Type B pancreatic cell (in vitro differentiated cells): Measurements from ENCODE around the gene FLAD1. TPM values are rescaled to one million over a fixed set of nuclear protein-coding genes. Genes with fewer than 3 reads are reported as not detected.

ENCODE experiments used
- DNase-seq: peaks from one replicate; pipeline ENCODE4 v3.0.0; 2021; ENCODE audit warnings: mixed read lengths; ENCODE audit not compliant: unreplicated experiment; ENCODE audit errors: extremely low spot score
- H3K27ac Mint-ChIP-seq: 2 replicates; pipeline ENCODE4 v1.8.0; 2021; ENCODE audit warnings: mild to moderate bottlenecking, mixed read lengths
- H3K27me3 Mint-ChIP-seq: 2 replicates; pipeline ENCODE4 v1.8.0; 2021; ENCODE audit warnings: mixed read lengths
- H3K36me3 Mint-ChIP-seq: 2 replicates; pipeline ENCODE4 v1.8.0; 2021; ENCODE audit warnings: mixed read lengths
- H3K4me1 Mint-ChIP-seq: one replicate; pipeline ENCODE4 v1.8.0; 2021; ENCODE audit warnings: mixed read lengths; ENCODE audit not compliant: unreplicated experiment
- H3K4me3 Mint-ChIP-seq: 2 replicates; pipeline ENCODE4 v1.8.0; 2021; ENCODE audit warnings: mild to moderate bottlenecking, mixed read lengths
- H3K9me3 Mint-ChIP-seq: 2 replicates; pipeline ENCODE4 v1.8.0; 2021; ENCODE audit warnings: mixed read lengths
- CTCF ChIP-seq: fragments of 200-600 bp; sonication (generic); conservative IDR thresholded peaks from 2 replicates; pipeline ENCODE4 v1.5.0; 2021; ENCODE audit warnings: antibody characterized with exemption, mild to moderate bottlenecking
- total RNA-seq: library from RNA; stranded (reverse); gene quantifications from 2 replicates; pipeline ENCODE4 v1.2.1, GENCODE V29; 2021; ENCODE audit warnings: low replicate concordance

The FLAD1 gene
- total RNA-seq, 1 donor from 2014 or later: 59.0 TPM

GRCh38 chr1:154937085-154937987 is 45.8 kb upstream of the FLAD1 start:
- DNase-seq: peak; percentile 88
- Mint-ChIP-seq H3K4me1 (peaks cover 37% of the 10 kb centered on the region), H3K9me3 (no peaks in the 10 kb centered on the region), H3K36me3 (no peaks in the 10 kb centered on the region), H3K27me3 (no peaks in the 10 kb centered on the region), H3K4me3 (peak overlapping the region; percentile 98), H3K27ac (peak overlapping the region; percentile 100)
- peak; percentile 50 for TF ChIP-seq CTCF

DNA sequence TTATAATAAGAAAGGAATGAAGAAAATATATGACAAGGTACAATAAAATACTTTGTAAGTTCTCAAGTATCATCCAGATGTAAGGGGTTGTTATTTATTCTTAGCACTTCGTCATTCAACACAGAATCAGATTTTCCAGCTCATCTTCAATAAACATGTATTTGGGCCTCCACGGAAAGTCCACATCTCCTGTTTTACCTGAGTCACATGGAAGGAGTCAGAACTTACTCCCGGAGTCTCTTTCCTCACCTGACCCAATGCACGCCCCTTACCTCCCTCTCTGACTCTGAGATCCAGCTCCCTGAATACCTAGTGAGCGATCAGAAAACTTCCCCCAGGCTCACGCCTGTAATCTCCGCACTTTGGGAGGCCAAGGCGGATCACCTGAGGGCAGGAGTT is 45.2 kb upstream of the FLAD1 start:
- H3K27ac Mint-ChIP-seq: peak overlapping the region; percentile 100
- H3K27me3 Mint-ChIP-seq: no peaks in the 10 kb centered on the region
- no peak for TF ChIP-seq CTCF
- H3K4me3 Mint-ChIP-seq: peak overlapping the region; percentile 98
- no peaks in the 10 kb centered on the region for H3K36me3 Mint-ChIP-seq
- no peak for DNase-seq
- no peaks in the 10 kb centered on the region for H3K9me3 Mint-ChIP-seq
- peaks cover 37% of the 10 kb centered on the region for H3K4me1 Mint-ChIP-seq

DNA sequence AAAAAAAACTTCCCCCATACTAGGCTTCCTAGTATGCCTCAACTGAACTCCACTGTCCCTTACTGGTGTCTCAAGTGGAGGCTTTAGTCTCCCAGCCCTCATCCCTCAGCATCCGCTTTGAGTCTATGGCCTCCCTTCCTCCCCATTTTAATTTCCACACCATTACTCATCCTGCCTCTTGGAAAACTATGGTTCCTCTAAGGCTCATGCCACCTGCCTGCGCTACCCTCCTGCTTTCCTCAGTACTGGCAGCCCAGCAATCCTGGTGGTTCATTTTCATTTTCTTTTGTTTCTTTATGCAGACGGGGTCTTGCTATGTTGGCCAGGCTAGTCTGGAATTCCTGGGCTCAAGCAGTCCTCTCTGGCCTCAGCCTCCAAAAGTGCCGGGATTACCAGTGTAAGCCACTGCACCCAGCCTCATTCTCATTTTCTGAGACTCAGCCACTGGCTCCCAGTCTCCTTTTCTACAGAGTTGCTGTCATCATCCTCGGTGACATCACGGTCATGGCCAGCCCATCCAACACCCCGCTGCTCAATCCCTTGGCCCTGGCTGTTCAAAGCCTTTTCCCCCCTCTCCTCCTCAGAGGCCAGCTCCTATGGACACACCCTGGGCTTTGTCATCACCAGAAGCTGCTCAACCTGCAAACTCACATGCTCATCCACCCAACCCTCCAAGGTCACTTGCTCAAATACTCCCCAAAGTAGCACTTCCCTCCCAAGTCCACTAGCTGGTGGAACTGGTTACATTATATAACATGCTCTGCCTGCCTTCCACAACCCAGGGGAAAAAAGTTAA is 44.3 kb upstream of the FLAD1 start:
- DNase-seq: no peak
- H3K27me3 Mint-ChIP-seq: no peaks in the 10 kb centered on the region
- peak overlapping the region; percentile 100 for H3K27ac Mint-ChIP-seq
- no peaks in the 10 kb centered on the region for H3K9me3 Mint-ChIP-seq
- peaks cover under 1% of the 10 kb centered on the region for H3K36me3 Mint-ChIP-seq
- no peak for TF ChIP-seq CTCF
- H3K4me1 Mint-ChIP-seq: peaks cover 42% of the 10 kb centered on the region
- peak overlapping the region; percentile 84 for H3K4me3 Mint-ChIP-seq

DNA sequence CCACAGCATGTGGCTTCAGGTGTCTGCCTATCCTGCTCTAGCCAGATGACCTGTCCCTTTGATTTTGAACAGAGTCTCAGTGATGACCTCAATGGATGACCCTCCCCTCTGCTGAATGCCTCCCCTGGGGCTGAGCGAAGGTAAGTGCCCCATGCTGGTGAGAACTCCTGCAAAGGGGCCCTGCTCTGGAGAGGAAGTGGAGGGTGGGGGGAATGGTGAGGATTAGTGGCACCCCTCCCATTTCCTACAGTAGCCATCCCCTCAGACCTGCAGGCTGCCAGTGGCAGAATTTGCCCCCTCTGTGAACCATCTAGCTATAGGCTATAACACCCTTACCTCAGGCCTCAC is 43.0 kb upstream of the FLAD1 start:
- H3K27ac Mint-ChIP-seq: peak overlapping the region; percentile 100
- no peaks in the 10 kb centered on the region for H3K9me3 Mint-ChIP-seq
- no peak for TF ChIP-seq CTCF
- DNase-seq: no peak
- peak overlapping the region; percentile 53 for H3K4me3 Mint-ChIP-seq
- peaks cover 4% of the 10 kb centered on the region for H3K36me3 Mint-ChIP-seq
- H3K27me3 Mint-ChIP-seq: no peaks in the 10 kb centered on the region
- peaks cover 47% of the 10 kb centered on the region for H3K4me1 Mint-ChIP-seq

DNA sequence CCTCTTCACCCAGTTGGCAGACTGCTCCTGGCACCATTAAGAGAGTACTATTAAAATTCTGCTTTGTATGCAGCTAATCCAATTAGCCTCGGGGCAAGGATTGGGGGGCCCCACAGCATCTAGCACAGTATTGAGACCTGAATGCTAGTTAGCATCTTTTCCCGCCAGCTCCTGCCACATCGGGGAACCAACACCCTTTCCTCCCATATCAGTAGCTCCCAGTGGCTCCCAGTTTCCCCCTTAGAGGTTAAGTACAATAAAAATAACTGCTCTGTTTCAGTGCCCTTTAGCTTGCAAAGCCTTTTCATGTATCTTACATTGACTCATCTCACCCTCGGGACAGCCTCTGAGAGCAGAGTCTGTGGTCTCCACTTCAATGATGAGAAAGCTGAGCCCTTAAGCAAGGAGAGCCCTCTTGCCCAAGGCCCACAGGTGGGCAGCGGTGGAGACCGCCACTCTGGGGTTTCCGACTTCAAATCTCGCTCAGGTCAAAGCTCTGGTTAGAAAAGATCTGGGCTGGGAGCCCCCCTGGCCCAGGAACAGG is 42.4 kb upstream of the FLAD1 start:
- H3K27ac Mint-ChIP-seq: peak overlapping the region; percentile 100

More for the DNA sequence above, 42.4 kb upstream of the FLAD1 start:
- DNase-seq: no peak
- no peak for TF ChIP-seq CTCF
- Mint-ChIP-seq H3K4me1 (peaks cover 47% of the 10 kb centered on the region), H3K9me3 (no peaks in the 10 kb centered on the region), H3K36me3 (peaks cover 4% of the 10 kb centered on the region), H3K27me3 (no peaks in the 10 kb centered on the region), H3K4me3 (peak overlapping the region; percentile 53)
